ENCODE results near the gene DIP2C.

GRCh38 chr10:686155-686931 is 3.1 kb downstream of the DIP2C start:
- TF ChIP-seq CTCF (IDR thresholded peaks at IDR 0.05) (no peak), POLR2A (IDR thresholded peaks at IDR 0.05) (no peak)
